ENCODE results near the gene INAVA. TPM values are rescaled to one million over a fixed set of nuclear protein-coding genes. Genes with fewer than 3 reads are reported as not detected.

INAVA gene
- total RNA-seq, 1 donor from 2014 or later = 2.4 TPM

GRCh38 chr1:200869753-200870391 lies 24.8 kb upstream of the INAVA start:
- TF ChIP-seq CTCF (IDR thresholded peaks at IDR 0.05; ENCODE audit: partially characterized antibody, unreplicated experiment) = no peak
- DNase-seq = no peak
- Mint-ChIP-seq H3K27ac (ENCODE audit: unreplicated experiment) (no peak overlapping the region), H3K27me3 (ENCODE audit: unreplicated experiment) (peaks cover 7% of the 10 kb centered on the region), H3K4me1 (ENCODE audit: low read depth, unreplicated experiment) (no peaks in the 10 kb centered on the region), H3K9me3 (ENCODE audit: unreplicated experiment) (peaks cover 7% of the 10 kb centered on the region), H3K36me3 (ENCODE audit: unreplicated experiment) (peaks cover 4% of the 10 kb centered on the region), H3K4me3 (ENCODE audit: unreplicated experiment) (no peak overlapping the region)

GRCh38 chr1:200872446-200873115 lies 22.1 kb upstream of the INAVA start, which contains the start of gene GPR25:
Gene GPR25, plus strand, starts transcription at chr1:200872981. Its CDS starts 57 bp downstream, at chr1:200873038.
- Mint-ChIP-seq H3K9me3 (ENCODE audit: unreplicated experiment) (peaks cover 4% of the 10 kb centered on the region), H3K27ac (ENCODE audit: unreplicated experiment) (no peak within 1 kb of the TSS), H3K4me1 (ENCODE audit: low read depth, unreplicated experiment) (no peaks in the 10 kb centered on the region), H3K27me3 (ENCODE audit: unreplicated experiment) (peaks cover 7% of the 10 kb centered on the region), H3K4me3 (ENCODE audit: unreplicated experiment) (peak within 1 kb of the TSS; percentile 38), H3K36me3 (ENCODE audit: unreplicated experiment) (no peaks in the 10 kb centered on the region)
- no peak for DNase-seq
- no peak for TF ChIP-seq CTCF (IDR thresholded peaks at IDR 0.05; ENCODE audit: partially characterized antibody, unreplicated experiment)

- H3K36me3 Mint-ChIP-seq (ENCODE audit: unreplicated experiment) = no peaks in the 10 kb centered on the region
- TF ChIP-seq CTCF (IDR thresholded peaks at IDR 0.05; ENCODE audit: partially characterized antibody, unreplicated experiment) = no peak
- no peaks in the 10 kb centered on the region for H3K4me1 Mint-ChIP-seq (ENCODE audit: low read depth, unreplicated experiment)
- peaks cover 7% of the 10 kb centered on the region for H3K27me3 Mint-ChIP-seq (ENCODE audit: unreplicated experiment)
- H3K9me3 Mint-ChIP-seq (ENCODE audit: unreplicated experiment) = peaks cover 4% of the 10 kb centered on the region
- no peak overlapping the region for H3K4me3 Mint-ChIP-seq (ENCODE audit: unreplicated experiment)
- no peak for DNase-seq
- H3K27ac Mint-ChIP-seq (ENCODE audit: unreplicated experiment) = no peak overlapping the region
Measured at GRCh38 chr1:200873116-200873670, 21.5 kb upstream of the INAVA start.

GRCh38 chr1:200873671-200874397 lies 20.9 kb upstream of the INAVA start:
- Mint-ChIP-seq H3K36me3 (ENCODE audit: unreplicated experiment) (no peaks in the 10 kb centered on the region), H3K27ac (ENCODE audit: unreplicated experiment) (no peak overlapping the region), H3K4me1 (ENCODE audit: low read depth, unreplicated experiment) (no peaks in the 10 kb centered on the region), H3K27me3 (ENCODE audit: unreplicated experiment) (peaks cover 7% of the 10 kb centered on the region), H3K4me3 (ENCODE audit: unreplicated experiment) (peak overlapping the region; percentile 51), H3K9me3 (ENCODE audit: unreplicated experiment) (peaks cover 4% of the 10 kb centered on the region)
- no peak for TF ChIP-seq CTCF (IDR thresholded peaks at IDR 0.05; ENCODE audit: partially characterized antibody, unreplicated experiment)
- DNase-seq = peak; percentile 40
